ENCODE data around the gene SEMA4D.

DNA sequence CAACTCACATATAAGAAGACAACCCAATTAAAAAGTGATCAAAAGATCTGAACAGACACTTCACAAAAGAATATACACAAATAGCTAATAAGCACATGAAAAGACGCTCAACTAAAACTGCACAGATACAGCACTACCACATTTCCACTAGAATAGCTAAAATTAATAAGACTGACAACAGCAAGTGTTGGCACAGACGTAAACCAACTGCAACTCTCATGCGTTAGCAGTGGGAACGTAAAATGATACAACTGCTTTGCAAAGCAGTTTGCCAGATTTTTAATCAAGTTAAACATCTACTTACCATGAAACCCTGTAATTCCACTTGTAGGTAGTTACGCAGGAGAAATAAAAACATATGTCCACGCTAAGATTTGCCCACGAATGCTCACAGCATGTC lies 9.0 kb downstream of the SEMA4D start:
- TF ChIP-seq, protein P1, sequence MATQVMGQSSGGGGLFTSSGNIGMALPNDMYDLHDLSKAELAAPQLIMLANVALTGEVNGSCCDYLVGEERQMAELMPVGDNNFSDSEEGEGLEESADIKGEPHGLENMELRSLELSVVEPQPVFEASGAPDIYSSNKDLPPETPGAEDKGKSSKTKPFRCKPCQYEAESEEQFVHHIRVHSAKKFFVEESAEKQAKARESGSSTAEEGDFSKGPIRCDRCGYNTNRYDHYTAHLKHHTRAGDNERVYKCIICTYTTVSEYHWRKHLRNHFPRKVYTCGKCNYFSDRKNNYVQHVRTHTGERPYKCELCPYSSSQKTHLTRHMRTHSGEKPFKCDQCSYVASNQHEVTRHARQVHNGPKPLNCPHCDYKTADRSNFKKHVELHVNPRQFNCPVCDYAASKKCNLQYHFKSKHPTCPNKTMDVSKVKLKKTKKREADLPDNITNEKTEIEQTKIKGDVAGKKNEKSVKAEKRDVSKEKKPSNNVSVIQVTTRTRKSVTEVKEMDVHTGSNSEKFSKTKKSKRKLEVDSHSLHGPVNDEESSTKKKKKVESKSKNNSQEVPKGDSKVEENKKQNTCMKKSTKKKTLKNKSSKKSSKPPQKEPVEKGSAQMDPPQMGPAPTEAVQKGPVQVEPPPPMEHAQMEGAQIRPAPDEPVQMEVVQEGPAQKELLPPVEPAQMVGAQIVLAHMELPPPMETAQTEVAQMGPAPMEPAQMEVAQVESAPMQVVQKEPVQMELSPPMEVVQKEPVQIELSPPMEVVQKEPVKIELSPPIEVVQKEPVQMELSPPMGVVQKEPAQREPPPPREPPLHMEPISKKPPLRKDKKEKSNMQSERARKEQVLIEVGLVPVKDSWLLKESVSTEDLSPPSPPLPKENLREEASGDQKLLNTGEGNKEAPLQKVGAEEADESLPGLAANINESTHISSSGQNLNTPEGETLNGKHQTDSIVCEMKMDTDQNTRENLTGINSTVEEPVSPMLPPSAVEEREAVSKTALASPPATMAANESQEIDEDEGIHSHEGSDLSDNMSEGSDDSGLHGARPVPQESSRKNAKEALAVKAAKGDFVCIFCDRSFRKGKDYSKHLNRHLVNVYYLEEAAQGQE (IDR thresholded peaks at IDR 0.05; ENCODE audit: borderline replicate concordance) = no peak
- TF ChIP-seq, protein P1 (CRISPR knock-in tag; IDR thresholded peaks at IDR 0.05; ENCODE audit: low read depth) = no peak
- TF ChIP-seq DPF2 (IDR thresholded peaks at IDR 0.05) (no peak), RFX5 (IDR thresholded peaks at IDR 0.05; ENCODE audit: low read depth, low read length) (no peak), FOXJ3 (CRISPR knock-in tag; IDR thresholded peaks at IDR 0.05) (no peak), ZNF766 (CRISPR knock-in tag; conservative IDR thresholded peaks at IDR 0.05) (no peak), POLR2A (conservative IDR thresholded peaks at IDR 0.05) (no peak), SMAD1 (IDR thresholded peaks at IDR 0.05; ENCODE audit: low read depth, low read length, partially characterized antibody) (no peak), TAF1 (IDR thresholded peaks at IDR 0.05; ENCODE audit: control insufficient read depth, extremely low read depth, insufficient read depth, low read length, severe bottlenecking) (no peak)
- TF ChIP-seq, protein P2, sequence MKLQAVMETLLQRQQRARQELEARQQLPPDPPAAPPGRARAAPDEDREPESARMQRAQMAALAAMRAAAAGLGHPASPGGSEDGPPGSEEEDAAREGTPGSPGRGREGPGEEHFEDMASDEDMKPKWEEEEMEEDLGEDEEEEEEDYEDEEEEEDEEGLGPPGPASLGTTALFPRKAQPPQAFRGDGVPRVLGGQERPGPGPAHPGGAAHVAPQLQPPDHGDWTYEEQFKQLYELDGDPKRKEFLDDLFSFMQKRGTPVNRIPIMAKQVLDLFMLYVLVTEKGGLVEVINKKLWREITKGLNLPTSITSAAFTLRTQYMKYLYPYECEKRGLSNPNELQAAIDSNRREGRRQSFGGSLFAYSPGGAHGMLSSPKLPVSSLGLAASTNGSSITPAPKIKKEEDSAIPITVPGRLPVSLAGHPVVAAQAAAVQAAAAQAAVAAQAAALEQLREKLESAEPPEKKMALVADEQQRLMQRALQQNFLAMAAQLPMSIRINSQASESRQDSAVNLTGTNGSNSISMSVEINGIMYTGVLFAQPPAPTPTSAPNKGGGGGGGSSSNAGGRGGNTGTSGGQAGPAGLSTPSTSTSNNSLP (IDR thresholded peaks at IDR 0.05; ENCODE audit: borderline replicate concordance, low read depth, low read length) = no peak

All from K562 (cell line).